GM19023 (cell line): ENCODE measurements around the gene CHKA.

Source experiments
- ATAC-seq: cut with Tn5 transposase; IDR thresholded peaks from one replicate; pipeline ENCODE4 v1.9.1; 2021; ENCODE audit warnings: mild to moderate bottlenecking, moderate library complexity; ENCODE audit not compliant: unreplicated experiment

CHKA gene

DNA sequence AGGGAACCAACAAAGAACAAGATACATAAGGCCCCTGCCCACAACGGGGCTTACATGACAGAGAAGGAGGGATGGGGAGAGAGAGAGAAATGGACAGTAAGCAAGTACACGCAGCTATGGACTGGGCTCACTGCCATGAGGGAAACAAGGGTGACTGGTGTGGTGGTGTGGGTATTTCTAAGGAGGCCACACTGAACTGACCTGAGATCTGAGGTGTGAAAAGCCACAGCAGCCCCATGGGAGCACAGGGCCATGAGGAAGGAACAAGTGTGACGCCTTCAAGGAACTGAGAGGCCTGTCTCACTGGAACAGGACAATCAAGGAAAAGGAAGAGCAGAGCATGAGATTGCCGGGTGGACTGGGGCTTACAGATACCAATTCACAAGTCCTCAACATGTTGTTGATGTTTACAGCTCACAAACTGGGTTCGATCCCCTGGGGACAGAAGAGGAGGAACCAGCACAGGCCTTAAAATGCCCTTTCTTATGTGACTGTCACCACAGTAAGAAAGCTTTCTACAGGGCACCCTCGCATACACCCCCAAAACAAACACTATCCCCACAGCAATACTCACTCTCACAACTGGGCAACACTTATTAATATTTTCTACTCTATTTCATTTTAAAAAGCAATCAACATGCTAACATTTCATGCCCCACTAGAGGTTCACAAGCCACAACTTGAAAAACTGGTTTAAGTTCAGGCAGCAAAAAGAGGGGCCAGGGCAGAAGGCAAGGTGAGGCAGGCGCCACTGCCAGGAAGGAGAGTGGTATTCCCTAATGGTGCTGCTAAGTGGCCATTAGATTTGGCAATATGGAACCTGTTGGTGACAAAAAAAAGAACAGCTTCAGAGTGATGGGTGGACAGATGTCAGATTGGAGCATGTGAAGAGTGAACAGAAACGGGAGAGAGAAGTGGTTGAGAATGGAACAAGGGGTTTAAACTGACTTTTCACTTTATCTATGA lies 43.3 kb downstream of the CHKA start:
- no peak for ATAC-seq

DNA sequence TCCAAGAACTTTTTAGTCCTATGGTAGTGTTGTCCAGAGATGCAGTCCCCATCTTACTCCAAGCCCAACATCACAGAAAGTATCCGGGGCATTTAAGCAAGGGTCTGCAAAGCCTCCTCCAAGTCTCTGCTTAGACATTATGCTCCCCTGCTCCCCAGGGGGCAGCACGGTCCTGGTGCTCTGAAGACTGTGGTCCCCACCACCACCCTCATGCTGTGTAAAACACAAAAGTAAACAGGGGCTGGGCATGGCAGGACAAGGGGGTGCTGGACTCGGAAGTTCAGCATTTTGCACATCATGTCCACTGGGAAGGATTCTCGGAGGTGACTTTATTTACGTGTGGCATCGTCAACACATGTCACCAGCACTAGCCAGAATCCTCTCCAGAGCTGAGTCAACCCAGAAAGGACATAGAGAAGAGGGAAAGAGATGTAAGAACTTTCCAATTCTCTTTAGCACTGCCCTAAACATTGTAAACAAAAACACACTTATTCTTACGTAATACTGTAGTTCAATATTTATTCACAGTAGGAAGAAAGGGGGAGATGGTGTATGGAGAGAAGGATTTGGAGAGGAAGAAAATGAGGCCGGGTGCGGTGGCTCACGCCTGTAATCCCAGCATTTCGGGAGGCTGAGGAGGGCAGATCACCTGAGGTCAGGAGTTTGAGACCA lies 44.7 kb downstream of the CHKA start:
- ATAC-seq: no peak

DNA sequence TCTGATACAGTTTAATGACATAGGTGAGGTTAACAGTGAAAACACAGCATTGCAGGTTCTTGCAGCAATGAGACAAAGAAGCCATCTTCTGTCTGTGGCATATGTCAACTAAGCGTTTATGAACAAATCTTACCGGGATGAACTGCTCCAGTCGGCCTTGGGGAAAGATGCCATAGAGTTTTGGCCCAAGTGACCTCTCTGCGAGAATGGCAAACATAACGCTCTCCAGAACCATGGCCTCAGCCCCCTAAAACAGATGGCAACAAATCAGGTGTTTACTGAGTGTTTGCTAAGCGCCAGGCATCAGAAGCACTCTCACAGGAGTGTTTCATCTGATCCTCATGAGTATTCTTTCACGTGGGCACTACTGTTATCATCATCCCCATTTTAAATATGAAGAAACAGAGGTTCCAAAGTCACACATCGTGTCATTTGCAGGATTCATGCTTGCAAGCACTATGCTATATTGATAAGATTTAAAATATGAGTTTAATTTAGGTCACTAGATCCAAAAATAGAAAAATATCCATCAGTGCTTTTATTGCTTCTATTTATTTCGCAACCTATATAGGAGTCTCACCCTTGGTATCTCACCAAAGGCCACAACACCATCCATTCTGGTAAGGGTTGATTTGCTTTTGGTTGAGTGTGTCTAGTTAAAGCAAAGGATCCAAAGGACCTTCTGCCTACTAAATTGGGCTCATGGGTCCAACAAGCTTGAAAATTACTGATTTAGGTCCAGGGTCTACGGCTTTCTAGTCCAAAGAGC lies 46.4 kb downstream of the CHKA start:
- ATAC-seq: no peak

DNA sequence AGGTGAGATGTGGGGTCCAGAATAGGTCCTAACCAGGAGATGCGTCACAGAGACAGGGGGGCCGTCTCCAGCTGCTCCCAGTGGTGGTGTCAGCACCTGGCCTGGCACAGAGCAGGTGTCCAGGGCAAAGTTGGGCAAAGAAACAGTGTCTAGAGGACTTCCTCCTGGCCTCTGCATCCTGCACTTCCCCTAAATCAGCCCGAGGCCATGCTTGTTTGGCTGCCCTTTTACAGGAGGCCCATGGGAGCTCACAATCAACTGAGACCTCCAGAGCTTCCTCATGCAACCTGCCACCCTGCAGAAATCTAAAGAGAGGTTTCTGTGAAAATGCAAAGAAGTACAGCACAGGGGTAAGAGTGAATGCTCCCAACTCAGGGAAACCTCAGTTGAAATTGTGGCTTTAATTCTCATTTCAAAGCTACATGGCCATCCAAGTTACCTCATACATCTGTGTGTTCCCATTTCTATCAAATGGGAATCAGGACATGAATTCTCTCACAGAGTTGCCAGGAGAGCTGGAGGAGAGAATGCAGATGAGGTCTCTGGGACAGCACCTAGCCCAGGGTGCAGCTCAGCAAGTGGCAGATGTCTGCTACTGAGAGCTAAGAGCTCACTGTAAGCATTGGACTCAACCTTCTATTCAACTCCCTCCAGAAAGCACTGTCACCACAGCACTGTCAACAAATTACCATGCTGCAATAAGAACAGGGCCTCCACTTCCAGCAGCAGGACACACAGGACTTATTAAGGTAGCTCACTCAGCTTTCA lies 49.7 kb downstream of the CHKA start:
- no peak for ATAC-seq

DNA sequence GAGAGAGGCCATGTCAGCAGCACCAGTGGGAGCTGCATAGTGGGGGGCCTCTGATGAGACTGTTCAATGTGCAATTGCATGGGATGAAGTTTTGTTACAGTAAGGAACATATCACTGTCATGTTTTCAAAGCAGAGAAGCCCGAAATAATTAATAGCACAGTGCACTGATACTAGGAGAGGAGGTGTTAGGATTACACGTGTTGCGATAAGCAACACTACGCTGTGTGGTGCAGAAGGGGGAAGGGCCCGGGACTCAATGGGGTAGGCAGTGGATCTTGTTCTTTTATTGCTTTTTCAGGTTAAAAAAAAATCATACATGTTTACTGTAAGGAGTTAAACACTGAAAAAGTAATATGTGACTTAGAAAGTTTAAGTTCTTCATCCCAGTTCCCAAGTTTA lies 53.2 kb downstream of the CHKA start:
- no peak for ATAC-seq

DNA sequence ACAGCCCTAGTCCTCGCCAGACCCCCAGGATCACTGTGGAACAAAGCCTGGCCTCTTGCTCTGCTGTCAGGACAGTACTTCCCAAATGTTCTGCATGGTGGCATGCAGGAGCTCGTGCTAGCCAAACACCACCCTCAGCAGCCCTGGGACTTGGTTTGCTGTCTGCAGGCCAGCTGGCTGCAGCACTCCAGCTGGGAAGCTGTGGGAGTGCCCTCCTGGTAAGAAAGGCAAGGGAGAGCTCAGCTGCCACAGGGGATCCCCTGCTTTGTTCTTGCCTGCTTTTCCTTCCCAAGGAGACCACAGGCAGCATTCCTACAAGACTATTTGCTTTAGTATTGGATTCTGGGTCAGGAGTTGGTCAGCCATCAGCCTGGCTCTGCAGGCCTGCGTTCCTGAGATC lies 54.4 kb downstream of the CHKA start:
- no peak for ATAC-seq

DNA sequence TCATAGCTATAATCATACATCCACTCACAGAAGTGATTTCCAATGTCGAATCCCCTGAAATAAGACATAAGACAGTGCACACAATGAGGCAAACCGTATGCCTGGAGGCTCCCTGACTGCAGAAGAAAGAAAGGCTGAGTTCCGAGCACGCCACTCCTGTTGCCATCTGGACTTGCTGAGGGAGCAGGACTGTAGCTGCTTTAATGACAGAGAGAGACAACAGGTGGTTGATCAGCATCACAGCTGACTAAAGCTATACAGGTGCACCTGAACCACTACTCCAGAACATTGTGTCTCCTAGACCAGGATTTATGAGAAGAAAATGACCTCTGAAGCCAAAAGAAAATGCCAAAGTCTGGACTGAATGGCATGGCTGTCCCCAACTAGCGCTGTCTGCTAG lies 55.3 kb downstream of the CHKA start:
- no peak for ATAC-seq

DNA sequence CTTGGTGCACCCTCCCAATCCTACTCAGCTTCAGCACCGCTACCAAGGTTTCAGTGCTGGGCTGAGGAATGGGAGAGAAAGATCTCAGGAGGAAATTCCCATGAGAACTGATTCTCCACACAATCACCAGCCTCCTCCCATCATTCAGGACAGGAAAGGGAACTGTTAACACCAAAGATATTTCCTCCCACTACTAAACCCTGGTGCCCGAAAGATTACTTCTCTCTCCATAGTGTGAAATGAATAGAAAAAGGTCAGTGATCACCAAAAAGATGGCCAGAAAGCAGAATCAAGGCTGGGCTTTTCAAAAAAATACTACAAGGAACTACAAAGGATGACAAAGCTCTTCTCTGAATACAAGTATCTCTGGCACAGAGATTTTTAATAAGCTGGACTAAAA lies 56.3 kb downstream of the CHKA start:
- ATAC-seq: no peak

DNA sequence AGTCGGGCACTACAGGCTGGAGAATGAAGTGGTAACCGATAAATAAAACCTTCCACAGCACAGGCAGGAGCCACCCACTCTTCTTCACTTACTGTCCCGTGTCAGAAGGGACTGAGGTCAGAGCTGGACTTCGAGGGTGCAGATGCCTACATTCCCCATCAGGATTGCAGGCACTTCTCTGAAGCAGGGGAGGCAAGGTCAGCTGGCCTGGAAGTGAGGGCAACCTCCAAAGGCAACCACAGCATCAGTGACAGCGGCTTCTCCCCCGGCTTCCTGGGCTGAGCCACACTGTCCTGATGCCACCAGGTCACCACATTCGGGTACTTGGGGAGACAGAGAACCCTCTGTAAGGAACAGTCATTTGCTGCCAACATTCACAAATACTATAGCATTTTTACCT lies 59.7 kb downstream of the CHKA start:
- no peak for ATAC-seq

DNA sequence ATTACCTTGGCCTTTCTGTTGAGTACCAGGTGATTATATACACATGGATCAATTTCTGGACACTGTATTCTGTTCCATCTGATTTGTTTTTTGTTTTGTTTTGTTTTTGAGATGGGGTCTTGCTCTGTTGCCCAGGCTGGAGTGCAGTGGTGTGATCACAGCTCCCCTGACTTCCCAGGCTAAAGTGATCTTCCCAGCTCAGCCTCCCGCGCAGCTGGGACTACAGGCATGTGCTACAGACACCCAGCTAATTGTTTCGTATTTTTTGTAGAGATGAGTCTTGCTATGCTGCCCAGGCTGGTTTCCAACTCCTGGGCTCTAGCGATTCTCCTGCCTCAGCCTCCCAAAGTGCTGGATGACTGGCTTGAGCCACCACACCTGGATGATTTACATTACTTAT lies 63.4 kb downstream of the CHKA start:
- no peak for ATAC-seq

DNA sequence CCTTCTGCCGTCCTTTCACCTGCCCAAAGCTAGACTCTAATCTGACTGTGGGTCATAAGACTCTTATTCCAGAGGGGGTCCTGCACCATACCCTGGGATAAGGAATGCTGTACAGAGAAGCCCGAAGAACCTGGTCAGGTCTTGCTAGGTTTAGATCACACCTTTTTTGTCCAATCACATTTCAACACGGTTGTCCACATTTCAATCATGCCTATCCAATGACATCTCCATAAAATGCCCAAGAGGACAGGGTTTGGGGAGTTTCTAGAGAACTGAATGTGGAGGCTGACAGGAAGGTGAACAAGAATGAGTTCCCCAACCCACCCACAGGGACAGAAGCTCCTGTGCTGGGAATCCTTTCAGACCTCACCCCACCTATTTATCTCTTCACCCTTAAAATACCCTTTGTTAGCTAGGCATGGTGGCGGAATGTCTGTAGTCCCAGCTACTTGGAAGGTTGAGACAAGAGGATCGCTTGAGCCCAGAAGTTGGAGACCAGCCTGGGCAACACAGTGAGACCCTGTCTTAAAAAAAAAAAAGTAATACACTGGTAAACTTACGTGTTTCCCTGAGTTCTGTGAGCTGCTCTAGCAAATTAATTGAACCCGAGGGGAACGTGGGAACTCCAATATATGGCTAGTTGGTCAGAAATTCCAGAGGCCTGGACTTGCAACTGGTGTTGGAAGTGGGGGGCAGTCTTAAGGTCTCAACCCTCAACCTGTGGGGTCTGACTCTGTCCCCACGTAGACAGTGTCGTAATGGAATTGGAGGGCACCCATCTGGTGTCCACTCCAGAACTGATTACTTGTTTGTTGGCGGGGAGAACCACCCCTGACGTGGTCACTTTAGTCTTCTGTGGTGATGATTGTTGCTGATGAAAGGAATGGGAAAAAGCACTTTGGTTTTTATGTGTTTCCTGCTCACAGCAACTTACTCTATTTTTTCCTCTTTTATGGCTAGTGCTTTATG lies 64.6 kb downstream of the CHKA start:
- ATAC-seq: no peak

DNA sequence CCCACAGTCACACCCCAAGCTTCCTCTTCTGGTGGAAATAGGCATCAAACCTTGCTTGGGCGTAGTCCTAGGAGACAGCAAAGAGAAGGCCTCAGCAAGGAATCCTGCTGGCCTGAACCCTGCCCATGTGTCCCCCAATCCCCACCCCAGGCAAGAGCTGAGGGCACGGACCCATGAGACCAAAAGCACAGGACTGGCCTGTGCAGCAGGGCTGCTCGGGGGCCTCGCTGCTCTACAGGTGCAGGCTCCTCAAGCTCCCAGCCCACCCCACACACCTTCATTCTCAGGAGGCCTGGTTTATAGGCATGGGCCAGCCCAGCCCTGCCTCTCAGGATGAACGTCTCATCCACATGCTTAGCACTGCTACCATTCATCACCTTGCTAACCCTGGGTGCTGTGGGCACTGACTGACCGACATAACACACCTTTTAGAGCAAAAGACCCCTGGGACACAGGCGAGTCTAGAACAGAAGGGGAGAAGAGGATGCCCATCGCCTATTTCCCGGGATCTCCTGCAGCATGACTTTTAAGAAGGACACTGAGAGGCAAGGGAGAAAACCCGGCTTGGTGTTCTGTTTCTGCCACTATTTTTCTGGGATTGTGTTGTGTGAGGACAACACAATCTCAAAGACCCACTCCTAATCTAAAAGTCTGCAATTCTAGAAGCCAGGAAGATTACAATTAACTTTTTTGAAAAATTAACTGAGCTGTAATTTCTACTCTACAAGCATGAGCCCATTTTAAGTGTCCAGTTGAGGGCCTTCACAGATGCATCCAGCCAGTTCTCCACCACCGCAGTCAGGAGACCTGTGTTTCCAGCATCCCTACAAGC lies 67.0 kb downstream of the CHKA start:
- no peak for ATAC-seq

DNA sequence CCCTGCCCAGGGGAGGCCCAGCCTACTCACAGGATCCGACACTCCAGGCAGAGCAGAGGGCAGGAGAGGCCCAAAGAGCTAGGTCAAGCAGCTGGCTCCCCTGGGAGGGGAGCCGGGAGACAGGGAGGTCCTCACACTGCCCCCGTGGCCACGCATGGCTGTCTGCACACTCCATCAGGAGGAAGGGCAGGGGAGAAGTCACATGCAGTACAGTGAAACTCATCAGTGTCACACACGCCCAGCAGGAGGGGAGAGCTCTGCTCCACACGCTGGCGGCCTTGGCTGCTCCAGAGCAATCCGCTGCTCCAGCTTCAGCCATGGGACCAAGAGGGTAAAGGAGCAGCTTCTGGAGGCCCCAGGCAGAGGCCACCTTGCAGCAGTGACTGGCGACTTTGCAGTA lies 68.1 kb downstream of the CHKA start:
- no peak for ATAC-seq

DNA sequence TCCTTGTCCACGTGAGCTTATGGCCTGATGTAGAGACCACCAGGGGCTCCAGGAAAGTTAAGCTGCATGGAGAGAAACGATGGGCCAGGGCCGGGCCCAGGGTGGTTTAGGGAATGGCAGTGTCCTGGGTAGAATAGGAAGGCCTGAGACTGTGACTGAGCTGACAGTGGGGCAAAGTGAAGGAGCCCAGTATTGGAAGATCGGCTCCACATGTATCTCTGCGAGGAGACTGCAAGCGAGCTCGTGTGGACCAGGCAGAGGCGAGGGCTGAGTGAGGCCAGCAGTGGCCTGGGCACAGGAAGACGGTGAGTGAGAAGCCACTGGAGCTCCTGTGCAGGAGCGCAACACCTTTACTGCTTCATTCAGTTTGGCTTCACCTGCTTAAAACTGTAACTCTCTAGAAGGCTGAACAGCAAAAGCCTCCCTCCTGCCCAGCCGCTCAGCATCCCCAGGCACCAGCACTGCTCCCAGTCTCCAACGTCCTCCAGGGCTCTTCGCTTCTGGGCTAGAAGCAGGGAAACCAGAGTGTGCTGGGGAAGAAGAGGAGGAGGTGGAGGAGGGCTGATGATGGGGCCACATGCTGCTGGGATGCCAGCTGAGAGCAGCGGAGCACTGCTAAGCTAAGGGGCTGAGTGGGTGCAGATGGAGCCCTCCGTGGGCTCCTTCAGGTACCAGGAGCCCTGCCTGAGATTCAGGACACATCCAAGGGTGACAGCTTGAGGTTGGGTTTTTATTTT lies 68.9 kb downstream of the CHKA start:
- no peak for ATAC-seq

DNA sequence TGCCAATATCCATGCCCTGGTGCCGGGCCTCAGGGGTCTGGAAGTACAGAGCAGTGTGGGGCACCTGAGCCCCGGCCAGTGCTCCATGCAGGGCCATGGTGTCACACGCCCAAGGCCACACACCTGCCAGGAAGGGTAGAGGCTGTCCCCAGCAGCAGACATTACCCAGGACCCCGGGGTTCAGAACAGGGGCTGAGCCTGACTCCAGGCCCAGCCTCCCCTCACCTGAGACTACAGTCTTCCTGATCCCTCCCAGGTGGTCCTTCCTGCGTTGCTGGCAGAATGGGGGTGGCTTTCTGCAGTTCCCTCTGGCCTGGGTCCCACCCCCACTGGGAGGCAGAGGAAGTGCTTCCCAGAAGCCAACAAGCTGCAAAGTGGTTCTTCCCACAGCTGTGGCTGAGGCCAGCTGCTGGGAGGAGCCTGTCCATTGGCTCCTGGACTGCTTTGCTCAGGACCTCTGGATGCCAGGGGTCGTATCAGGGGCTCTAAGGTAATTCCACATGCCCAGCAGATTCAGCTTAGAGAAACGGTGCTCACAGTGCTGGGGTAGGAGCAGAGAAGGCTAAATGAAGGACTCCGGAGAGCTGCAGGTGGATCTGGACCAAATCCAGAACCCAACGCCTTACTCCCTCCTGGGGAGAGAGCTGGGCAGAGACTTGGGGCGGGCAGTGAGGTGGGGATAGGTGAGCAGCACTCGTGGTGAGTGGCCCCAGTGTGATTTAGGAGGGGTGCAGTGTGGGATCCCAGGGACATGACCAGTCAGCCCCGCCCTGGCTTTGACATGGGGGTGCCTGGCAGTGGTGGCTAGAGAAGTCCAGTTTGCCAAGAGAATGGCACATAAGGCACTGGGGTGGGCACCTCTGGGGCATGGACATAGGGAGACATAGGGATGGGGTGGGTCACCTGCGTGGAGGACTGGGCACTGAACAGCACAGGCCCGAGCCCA lies 69.7 kb downstream of the CHKA start:
- ATAC-seq: no peak

DNA sequence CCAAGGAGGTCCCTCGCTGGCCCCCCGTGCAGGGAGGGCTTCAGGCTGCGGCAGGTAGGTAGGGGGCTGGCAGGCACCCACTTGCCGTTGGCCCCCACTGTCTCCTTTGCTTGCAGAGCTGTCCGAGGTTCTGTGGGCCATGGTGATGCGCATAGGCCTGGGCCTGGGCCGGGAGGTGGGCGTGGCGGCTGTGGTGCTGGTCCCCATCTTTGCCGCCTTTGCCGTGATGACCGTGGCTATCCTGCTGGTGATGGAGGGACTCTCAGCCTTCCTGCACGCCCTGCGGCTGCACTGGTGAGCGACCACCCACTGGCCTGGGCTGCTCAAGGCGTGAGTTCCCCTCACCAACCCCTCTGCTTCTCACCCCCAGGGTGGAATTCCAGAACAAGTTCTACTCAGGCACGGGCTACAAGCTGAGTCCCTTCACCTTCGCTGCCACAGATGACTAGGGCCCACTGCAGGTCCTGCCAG lies 70.8 kb downstream of the CHKA start:
- ATAC-seq: no peak
